K562 treated with DMSO at 1 percent for 24 hours (cell line): Measurements from ENCODE around the gene AZI2. TPM values are rescaled to one million over a fixed set of nuclear protein-coding genes. Genes with fewer than 3 reads are reported as not detected.

Experiments
- total RNA-seq: library from RNA; unstranded; fragments of 300-600 nt; gene quantifications from 2 replicates; pipeline ENCODE4 v1.2.3, GENCODE V29; 2022; ENCODE audit warnings: low read depth; ENCODE audit not compliant: insufficient read depth

AZI2 gene, protein sequence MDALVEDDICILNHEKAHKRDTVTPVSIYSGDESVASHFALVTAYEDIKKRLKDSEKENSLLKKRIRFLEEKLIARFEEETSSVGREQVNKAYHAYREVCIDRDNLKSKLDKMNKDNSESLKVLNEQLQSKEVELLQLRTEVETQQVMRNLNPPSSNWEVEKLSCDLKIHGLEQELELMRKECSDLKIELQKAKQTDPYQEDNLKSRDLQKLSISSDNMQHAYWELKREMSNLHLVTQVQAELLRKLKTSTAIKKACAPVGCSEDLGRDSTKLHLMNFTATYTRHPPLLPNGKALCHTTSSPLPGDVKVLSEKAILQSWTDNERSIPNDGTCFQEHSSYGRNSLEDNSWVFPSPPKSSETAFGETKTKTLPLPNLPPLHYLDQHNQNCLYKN
- 32.4 and 40.8 TPM in 2 replicates for total RNA-seq

DNA sequence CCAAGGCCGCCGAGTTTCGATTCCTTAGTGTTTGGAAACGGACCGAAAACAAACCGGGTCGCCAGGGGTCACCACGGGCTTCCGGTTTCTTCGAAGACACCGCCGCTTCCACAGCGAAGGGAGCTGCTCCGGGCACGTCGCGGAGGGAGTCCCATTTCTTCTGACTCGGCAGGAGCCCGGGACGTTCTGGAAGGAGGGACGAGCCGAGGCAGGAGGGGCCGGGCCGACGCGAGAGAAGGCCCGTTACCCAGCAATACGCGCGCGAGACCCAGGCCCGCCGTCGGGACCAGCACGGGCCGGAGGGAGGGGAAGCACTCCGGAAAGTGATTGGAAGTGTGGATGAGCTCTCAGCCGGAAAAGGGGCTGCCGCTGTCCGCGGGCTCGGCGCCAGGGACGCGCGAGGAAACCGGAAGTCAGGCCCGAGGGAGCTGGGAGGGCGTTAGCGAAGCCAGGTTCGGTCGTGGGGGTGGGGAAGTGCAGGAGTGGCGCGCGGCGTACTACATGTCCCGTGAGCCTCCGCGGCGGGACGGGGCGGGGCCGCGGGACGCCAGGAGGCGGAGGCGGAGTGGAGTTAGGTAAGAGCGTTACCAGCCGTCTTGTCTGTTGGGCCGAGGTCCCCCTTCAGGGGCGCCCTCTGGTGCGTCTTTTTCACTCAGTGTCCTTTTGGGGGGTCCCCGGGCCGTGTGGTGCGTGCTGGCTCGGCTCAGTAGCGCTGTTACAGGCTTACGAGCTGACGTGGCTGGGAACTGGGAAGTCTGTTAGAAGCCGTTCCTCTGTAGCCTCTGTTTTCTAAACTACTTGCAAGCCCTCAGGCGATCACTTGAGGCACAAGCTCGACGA, at the start of gene AZI2, which contains the start of gene ZCWPW2:
Gene AZI2 (minus strand): TSS at position 196 of the 840 bp plus-strand sequence. CDS start 8,207 bp downstream, outside the sequence.
Gene ZCWPW2 (plus strand): TSS at position 93 of the 840 bp plus-strand sequence. CDS start 64,348 bp downstream, outside the sequence.

Other genes starting within 250 kb of the AZI2 start
- 46.0 TPM in 2 replicates for gene CMC1, start 107.2 kb downstream of the AZI2 start, total RNA-seq
- not detected in 2 replicates for gene ZCWPW2, start 103 bp downstream of the AZI2 start, total RNA-seq